B cell (primary cell): ENCODE results near the gene CGB1.

Experiments
- EZH2 ChIP-seq: IDR thresholded peaks from 2 replicates; pipeline ENCODE4 v1.6.1; 2012; ENCODE audit warnings: borderline replicate concordance, low read depth, mild to moderate bottlenecking, moderate library complexity, low read length; ENCODE audit not compliant: insufficient read depth, poor library complexity, severe bottlenecking
- TF ChIP-seq, protein P1 (sequence below): fragments of 200-600 bp; IDR thresholded peaks from one replicate; pipeline ENCODE4 v1.8.0; 2022; ENCODE audit warnings: antibody characterized with exemption, mild to moderate bottlenecking

DNA sequence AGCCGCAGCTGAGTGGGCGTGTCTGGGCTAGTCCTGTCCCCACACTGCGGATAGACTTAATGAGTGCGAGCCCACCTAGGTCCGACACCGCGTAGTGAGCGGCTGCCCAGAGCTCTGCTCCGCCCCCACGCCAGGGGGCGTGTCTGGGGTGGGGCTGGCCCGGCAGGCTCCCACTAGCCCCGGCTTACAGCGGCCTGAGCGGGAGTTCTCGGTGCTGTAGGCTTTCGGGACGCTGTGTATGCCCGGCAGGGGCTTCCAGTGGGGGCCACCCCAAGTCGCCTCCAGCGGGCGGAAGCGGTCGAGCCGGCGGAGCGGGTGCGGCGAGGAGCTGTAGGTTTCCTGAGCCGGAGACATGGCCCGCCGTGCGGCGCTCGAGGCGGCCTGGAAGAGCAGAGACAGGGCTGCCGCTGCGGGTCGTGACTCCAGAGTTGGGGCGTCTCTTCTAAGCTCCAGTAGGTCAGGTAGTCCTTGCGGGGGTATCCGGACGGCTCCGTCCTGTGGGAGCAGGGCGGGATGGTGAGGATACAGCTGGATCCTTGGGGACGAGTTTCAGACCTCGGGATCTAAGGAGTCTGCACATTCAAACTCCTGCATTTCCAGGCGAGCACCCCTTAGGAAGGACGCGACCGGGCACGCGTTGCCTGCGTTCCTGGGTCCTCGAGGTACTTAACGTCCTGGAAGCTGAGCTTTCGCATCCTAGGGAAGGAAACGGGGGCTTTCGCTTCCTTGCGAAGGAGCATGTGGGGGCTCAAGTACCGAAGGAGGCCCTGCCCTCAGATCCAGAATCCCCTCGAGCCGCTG is 19.6 kb upstream of the CGB1 start:
- TF ChIP-seq, protein P1, sequence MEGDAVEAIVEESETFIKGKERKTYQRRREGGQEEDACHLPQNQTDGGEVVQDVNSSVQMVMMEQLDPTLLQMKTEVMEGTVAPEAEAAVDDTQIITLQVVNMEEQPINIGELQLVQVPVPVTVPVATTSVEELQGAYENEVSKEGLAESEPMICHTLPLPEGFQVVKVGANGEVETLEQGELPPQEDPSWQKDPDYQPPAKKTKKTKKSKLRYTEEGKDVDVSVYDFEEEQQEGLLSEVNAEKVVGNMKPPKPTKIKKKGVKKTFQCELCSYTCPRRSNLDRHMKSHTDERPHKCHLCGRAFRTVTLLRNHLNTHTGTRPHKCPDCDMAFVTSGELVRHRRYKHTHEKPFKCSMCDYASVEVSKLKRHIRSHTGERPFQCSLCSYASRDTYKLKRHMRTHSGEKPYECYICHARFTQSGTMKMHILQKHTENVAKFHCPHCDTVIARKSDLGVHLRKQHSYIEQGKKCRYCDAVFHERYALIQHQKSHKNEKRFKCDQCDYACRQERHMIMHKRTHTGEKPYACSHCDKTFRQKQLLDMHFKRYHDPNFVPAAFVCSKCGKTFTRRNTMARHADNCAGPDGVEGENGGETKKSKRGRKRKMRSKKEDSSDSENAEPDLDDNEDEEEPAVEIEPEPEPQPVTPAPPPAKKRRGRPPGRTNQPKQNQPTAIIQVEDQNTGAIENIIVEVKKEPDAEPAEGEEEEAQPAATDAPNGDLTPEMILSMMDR: peak; percentile 46
- TF ChIP-seq EZH2: no peak
